Natural killer cell treated with Interleukin-12 subunit alpha and Interleukin-12 subunit beta and Interleukin-15 and Interleukin-18, amount 100 ng/mL, for 72 hours (primary cell): ENCODE results near the gene TESMIN. TPM values are rescaled to one million over a fixed set of nuclear protein-coding genes. Genes with fewer than 3 reads are reported as not detected.
A peak's percentile ranks its signal among the peaks of the same experiment; 100 is the strongest.

ENCODE experiments used
- ATAC-seq, 2 donors: fragments of 150-1000 bp; cut with Tn5 transposase in 1 of 2; sonication (Bioruptor Pico), chemical (Tn5 transposase) in 1 of 2; 2 replicates each; pipeline ENCODE4 v1.10.0; 2021
- DNase-seq: peaks from one replicate; pipeline ENCODE4 v3.0.0; 2022; ENCODE audit warnings: low spot score
- H3K27ac Mint-ChIP-seq, 2 donors: 1 replicate in 1 of 2; 2 replicates in 1 of 2; pipeline ENCODE4 v1.8.0; 2022; ENCODE audit warnings: mixed read lengths in 2 of 2, mild to moderate bottlenecking in 1 of 2, moderate library complexity in 1 of 2
- H3K27me3 Mint-ChIP-seq, 2 donors: 1 replicate in 1 of 2; 2 replicates in 1 of 2; pipeline ENCODE4 v1.8.0; 2022; ENCODE audit warnings: mixed read lengths in 2 of 2
- H3K36me3 Mint-ChIP-seq: one replicate; pipeline ENCODE4 v1.8.0; 2022; ENCODE audit warnings: mixed read lengths
- H3K4me1 Mint-ChIP-seq, 2 donors: 1 replicate in 1 of 2; 2 replicates in 1 of 2; pipeline ENCODE4 v1.8.0; 2022; ENCODE audit warnings: low read depth in 2 of 2, mixed read lengths in 2 of 2, mild to moderate bottlenecking in 1 of 2
- H3K4me3 Mint-ChIP-seq: one replicate; pipeline ENCODE4 v1.8.0; 2022; ENCODE audit warnings: mixed read lengths
- H3K9me3 Mint-ChIP-seq: 2 replicates; pipeline ENCODE4 v1.8.0; 2022; ENCODE audit warnings: mixed read lengths
- total RNA-seq, 2 donors: library from RNA; stranded (reverse); gene quantifications; one replicate each; pipeline ENCODE4 v1.2.3, GENCODE V29; 2022

Gene TESMIN
- total RNA-seq, 2 donors from 2014 or later, result 0.98 to 4.9 TPM

DNA sequence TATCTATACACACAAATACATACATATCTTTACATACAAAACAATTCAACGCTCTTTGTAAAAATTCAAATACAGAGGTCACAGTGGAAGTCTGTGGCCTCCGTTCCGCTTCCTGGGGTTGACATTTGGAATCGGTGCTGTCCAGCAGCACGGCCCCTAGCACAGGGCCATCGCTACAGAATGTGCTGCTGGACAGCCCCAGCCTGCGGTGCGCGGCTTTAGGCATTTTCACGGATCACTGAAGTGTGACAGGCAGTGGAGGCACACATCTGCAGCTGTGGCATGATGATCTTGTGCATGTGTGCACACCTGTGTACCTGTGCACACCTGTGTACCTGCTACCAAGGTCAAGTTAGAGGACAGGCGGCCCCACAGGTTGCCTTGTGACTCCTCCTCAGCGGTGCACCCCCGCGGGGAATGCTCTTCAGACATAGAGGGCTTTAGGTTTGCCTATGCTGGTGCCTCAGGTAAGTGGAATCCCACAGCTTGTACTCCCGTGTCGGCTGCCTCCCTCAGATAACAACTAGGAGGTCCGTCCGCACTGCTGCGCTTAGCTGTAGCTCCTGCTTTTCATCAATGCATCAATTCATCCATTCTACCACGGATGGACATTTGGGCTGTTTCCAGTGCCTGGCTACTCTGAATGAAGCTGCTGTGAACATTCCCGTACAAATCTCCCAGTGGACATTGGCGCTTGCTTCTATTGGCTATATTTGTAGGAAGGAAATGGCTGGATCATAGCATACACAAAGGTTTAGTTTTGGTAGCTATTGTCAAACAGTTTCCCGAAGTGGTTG, 37.1 kb downstream of the TESMIN start:
- H3K4me3 Mint-ChIP-seq, result no peak overlapping the region
- no peaks in the 10 kb centered on the region for H3K36me3 Mint-ChIP-seq
- no peak overlapping the region for H3K27ac Mint-ChIP-seq
- H3K9me3 Mint-ChIP-seq, result no peaks in the 10 kb centered on the region
- H3K4me1 Mint-ChIP-seq, result no peaks in the 10 kb centered on the region
- no peak for DNase-seq
- H3K27me3 Mint-ChIP-seq, result peaks cover 11% of the 10 kb centered on the region in 2 donors
- no peak for ATAC-seq

- H3K27me3 Mint-ChIP-seq, result peaks cover 0 to 4% of the 10 kb centered on the region in 2 donors
- ATAC-seq, result no peak
Measured at GRCh38 chr11:68711114-68711513, 40.2 kb downstream of the TESMIN start.

GRCh38 chr11:68710409-68710808, 40.9 kb downstream of the TESMIN start:
- no peaks in the 10 kb centered on the region for H3K9me3 Mint-ChIP-seq
- ATAC-seq (no peak), DNase-seq (no peak)
- H3K36me3 Mint-ChIP-seq, result no peaks in the 10 kb centered on the region
- peaks cover 0 to 4% of the 10 kb centered on the region in 2 donors for H3K27me3 Mint-ChIP-seq
- H3K4me3 Mint-ChIP-seq, result no peak overlapping the region
- no peak overlapping the region for H3K27ac Mint-ChIP-seq
- H3K4me1 Mint-ChIP-seq, result no peaks in the 10 kb centered on the region

More at GRCh38 chr11:68711114-68711513, 40.2 kb downstream of the TESMIN start:
- Mint-ChIP-seq H3K9me3 (no peaks in the 10 kb centered on the region), H3K36me3 (no peaks in the 10 kb centered on the region), H3K4me3 (no peak overlapping the region), H3K27ac (no peak overlapping the region), H3K4me1 (no peaks in the 10 kb centered on the region)
- DNase-seq, result no peak

DNA sequence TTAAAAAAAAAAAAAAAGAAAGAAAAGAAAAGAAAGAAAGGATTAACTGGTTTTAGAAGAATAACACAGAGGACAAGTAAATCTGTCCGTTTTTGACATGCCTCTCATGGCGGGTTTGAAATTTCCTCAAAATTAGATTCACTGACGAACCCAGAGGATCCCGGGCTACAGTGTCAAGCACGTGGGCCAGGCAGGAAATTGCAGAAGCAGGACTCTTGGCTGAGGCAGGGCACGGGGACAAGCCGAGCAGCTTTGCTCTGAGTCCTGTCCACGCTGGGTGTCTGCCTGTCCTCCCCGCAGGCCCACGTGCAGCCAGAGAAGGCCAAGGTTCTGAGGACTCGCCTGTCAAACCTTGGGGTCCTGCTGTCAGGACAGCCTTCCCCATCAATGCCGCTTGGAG, 42.3 kb downstream of the TESMIN start:
- DNase-seq (no peak), ATAC-seq (no peak)
- no peaks in the 10 kb centered on the region for H3K36me3 Mint-ChIP-seq
- H3K9me3 Mint-ChIP-seq, result no peaks in the 10 kb centered on the region
- H3K27ac Mint-ChIP-seq, result no peak overlapping the region
- H3K4me3 Mint-ChIP-seq, result no peak overlapping the region
- H3K4me1 Mint-ChIP-seq, result no peaks in the 10 kb centered on the region
- H3K27me3 Mint-ChIP-seq, result peaks cover 0 to 4% of the 10 kb centered on the region in 2 donors

- DNase-seq, result no peak
- no peaks in the 10 kb centered on the region for H3K36me3 Mint-ChIP-seq
- no peak for ATAC-seq
- H3K27me3 Mint-ChIP-seq, result peaks cover 10 to 12% of the 10 kb centered on the region in 2 donors
- H3K4me1 Mint-ChIP-seq, result no peaks in the 10 kb centered on the region
- H3K9me3 Mint-ChIP-seq, result no peaks in the 10 kb centered on the region
- H3K4me3 Mint-ChIP-seq, result no peak overlapping the region
- no peak overlapping the region for H3K27ac Mint-ChIP-seq
Measured at GRCh38 chr11:68707527-68707926, 43.8 kb downstream of the TESMIN start.

DNA sequence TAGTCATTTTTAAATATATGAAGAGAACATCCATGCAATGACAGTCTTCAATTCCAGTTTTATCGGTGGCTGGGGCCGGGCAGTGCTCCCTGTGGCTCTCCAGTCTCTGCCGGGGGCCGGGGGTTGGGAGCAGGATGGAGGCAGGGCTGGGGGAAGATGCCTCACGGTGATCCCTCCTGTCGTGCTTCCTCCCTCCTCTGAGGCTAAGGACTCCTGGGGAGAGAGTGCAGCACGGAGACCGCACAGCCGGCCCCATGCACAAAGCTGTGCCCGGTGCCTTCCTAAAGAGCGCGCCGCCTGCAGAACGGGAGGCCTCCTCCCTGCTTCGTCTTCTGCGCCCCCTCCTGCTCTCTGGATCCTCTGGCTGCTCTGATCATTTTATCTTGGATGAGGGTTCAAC, 46.4 kb downstream of the TESMIN start:
- peak in 1 of 2 donors; percentile 20 for ATAC-seq
- peaks cover 11 to 30% of the 10 kb centered on the region in 2 donors for H3K27me3 Mint-ChIP-seq
- no peaks in the 10 kb centered on the region for H3K36me3 Mint-ChIP-seq
- H3K27ac Mint-ChIP-seq, result no peak overlapping the region
- no peaks in the 10 kb centered on the region for H3K4me1 Mint-ChIP-seq
- no peak for DNase-seq
- H3K4me3 Mint-ChIP-seq, result no peak overlapping the region
- no peaks in the 10 kb centered on the region for H3K9me3 Mint-ChIP-seq

- DNase-seq, result no peak
- H3K36me3 Mint-ChIP-seq, result peaks cover 5% of the 10 kb centered on the region
- no peak for ATAC-seq
- H3K4me3 Mint-ChIP-seq, result no peak overlapping the region
- H3K27ac Mint-ChIP-seq, result no peak overlapping the region
- H3K9me3 Mint-ChIP-seq, result no peaks in the 10 kb centered on the region
- H3K27me3 Mint-ChIP-seq, result peaks cover 25 to 62% of the 10 kb centered on the region in 2 donors
- no peaks in the 10 kb centered on the region for H3K4me1 Mint-ChIP-seq
Measured at GRCh38 chr11:68698993-68699392, 52.3 kb downstream of the TESMIN start.

- H3K36me3 Mint-ChIP-seq, result peaks cover 5% of the 10 kb centered on the region
- no peak overlapping the region for H3K27ac Mint-ChIP-seq
- no peak overlapping the region for H3K4me3 Mint-ChIP-seq
- H3K9me3 Mint-ChIP-seq, result no peaks in the 10 kb centered on the region
- ATAC-seq (no peak), DNase-seq (no peak)
- H3K4me1 Mint-ChIP-seq, result peaks cover 8% of the 10 kb centered on the region in 2 donors
- H3K27me3 Mint-ChIP-seq, result peaks cover 17 to 33% of the 10 kb centered on the region in 2 donors
Measured at GRCh38 chr11:68695531-68695930, 55.8 kb downstream of the TESMIN start.

- ATAC-seq (no peak), DNase-seq (no peak)
- H3K9me3 Mint-ChIP-seq, result no peaks in the 10 kb centered on the region
- H3K4me1 Mint-ChIP-seq, result peaks cover 8 to 10% of the 10 kb centered on the region in 2 donors
- H3K36me3 Mint-ChIP-seq, result peaks cover 5% of the 10 kb centered on the region
- H3K27ac Mint-ChIP-seq, result no peak overlapping the region
- peaks cover 17 to 31% of the 10 kb centered on the region in 2 donors for H3K27me3 Mint-ChIP-seq
- H3K4me3 Mint-ChIP-seq, result no peak overlapping the region
Measured at GRCh38 chr11:68694431-68695297, 56.7 kb downstream of the TESMIN start.

- Mint-ChIP-seq H3K4me3 (no peak overlapping the region), H3K4me1 (peaks cover 8 to 10% of the 10 kb centered on the region in 2 donors), H3K27me3 (peaks cover 19 to 36% of the 10 kb centered on the region in 2 donors), H3K9me3 (no peaks in the 10 kb centered on the region), H3K27ac (no peak overlapping the region), H3K36me3 (peaks cover 5% of the 10 kb centered on the region)
- DNase-seq (no peak), ATAC-seq (no peak)
Measured at GRCh38 chr11:68693484-68693882, 57.8 kb downstream of the TESMIN start.

GRCh38 chr11:68692871-68693483, 58.3 kb downstream of the TESMIN start:
- no peak overlapping the region for H3K4me3 Mint-ChIP-seq
- no peaks in the 10 kb centered on the region for H3K9me3 Mint-ChIP-seq
- peaks cover 21 to 39% of the 10 kb centered on the region in 2 donors for H3K27me3 Mint-ChIP-seq
- ATAC-seq (peak in 1 of 2 donors; percentile 51), DNase-seq (no peak)
- H3K4me1 Mint-ChIP-seq, result peaks cover 8 to 10% of the 10 kb centered on the region in 2 donors
- peaks cover 5% of the 10 kb centered on the region for H3K36me3 Mint-ChIP-seq
- H3K27ac Mint-ChIP-seq, result no peak overlapping the region

GRCh38 chr11:68692115-68692514, 59.2 kb downstream of the TESMIN start:
- H3K36me3 Mint-ChIP-seq, result no peaks in the 10 kb centered on the region
- no peak for ATAC-seq

DNA sequence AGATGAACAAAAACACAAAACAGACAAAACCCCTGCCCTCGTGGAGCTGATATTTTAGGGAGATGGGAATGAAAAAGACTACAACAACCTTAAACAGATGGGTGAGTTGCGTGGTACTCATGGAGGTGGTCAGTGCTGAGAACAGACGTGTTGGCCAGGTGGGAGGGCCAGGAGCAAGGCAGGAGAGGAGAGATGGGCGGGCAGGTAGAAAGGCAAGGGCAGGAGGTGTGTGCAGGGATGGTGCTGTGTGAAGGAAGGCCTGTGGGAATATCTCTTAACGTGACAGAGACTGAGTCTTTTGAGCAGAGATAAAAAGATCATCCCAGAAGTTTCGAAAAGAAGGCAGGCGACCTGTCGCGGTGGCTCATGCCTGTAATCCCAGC, 59.9 kb downstream of the TESMIN start:
- Mint-ChIP-seq H3K27ac (peak overlapping the region in 1 of 2 donors; percentile 1), H3K27me3 (peaks cover 31 to 39% of the 10 kb centered on the region in 2 donors), H3K4me3 (no peak overlapping the region), H3K9me3 (no peaks in the 10 kb centered on the region), H3K36me3 (no peaks in the 10 kb centered on the region), H3K4me1 (peaks cover 8 to 10% of the 10 kb centered on the region in 2 donors)
- DNase-seq (no peak), ATAC-seq (no peak)

More at GRCh38 chr11:68692115-68692514, 59.2 kb downstream of the TESMIN start:
- Mint-ChIP-seq H3K9me3 (no peaks in the 10 kb centered on the region), H3K27ac (no peak overlapping the region), H3K27me3 (peaks cover 25 to 40% of the 10 kb centered on the region in 2 donors), H3K4me1 (peaks cover 8 to 10% of the 10 kb centered on the region in 2 donors), H3K4me3 (no peak overlapping the region)
- no peak for DNase-seq
